Prostate gland (tissue), 2 donors: ENCODE results near the gene FTHL17.

Source experiments
- CTCF ChIP-seq, 4 experiments: fragments of 200-600 bp in 2 of 4; fragments of 450-650 bp in 2 of 4; sonication (generic) in 2 of 4; IDR thresholded peaks; 1 replicate in 3 of 4; 2 replicates in 1 of 4; pipeline ENCODE4 v1.5.1; 2016 to 2019; ENCODE audit warnings: antibody characterized with exemption in 4 of 4, mild to moderate bottlenecking in 2 of 4, moderate library complexity in 2 of 4
- POLR2A ChIP-seq: fragments of 450-650 bp; IDR thresholded peaks from one replicate; pipeline ENCODE4 v1.6.1; 2016; ENCODE audit warnings: antibody characterized with exemption, mild to moderate bottlenecking
- POLR2AphosphoS5 ChIP-seq: sonication (generic); formaldehyde crosslinking; IDR thresholded peaks from one replicate; pipeline ENCODE4 v1.6.1; 2017; ENCODE audit warnings: antibody characterized with exemption

GRCh38 chrX:31117266-31117665, 45.4 kb upstream of the FTHL17 start:
- no peak for TF ChIP-seq CTCF (IDR thresholded peaks at IDR 0.05)
- no peak for TF ChIP-seq POLR2AphosphoS5
- no peak for TF ChIP-seq POLR2A
